Suprapubic skin (tissue), 3 donors: ENCODE measurements around the gene SSTR1.

Experiments
- EP300 ChIP-seq: sonication (generic); formaldehyde crosslinking; IDR thresholded peaks from one replicate; pipeline ENCODE4 v1.6.1; 2017; ENCODE audit warnings: antibody characterized with exemption
- TF ChIP-seq, protein P1 (sequence below), 2 donors: fragments of 200-600 bp in 1 of 2; fragments of 450-650 bp in 1 of 2; sonication (generic) in 1 of 2; IDR thresholded peaks; one replicate each; pipeline ENCODE4 v1.5.1; 2016 to 2019; ENCODE audit warnings: antibody characterized with exemption in 2 of 2, mild to moderate bottlenecking in 1 of 2, moderate library complexity in 1 of 2

DNA sequence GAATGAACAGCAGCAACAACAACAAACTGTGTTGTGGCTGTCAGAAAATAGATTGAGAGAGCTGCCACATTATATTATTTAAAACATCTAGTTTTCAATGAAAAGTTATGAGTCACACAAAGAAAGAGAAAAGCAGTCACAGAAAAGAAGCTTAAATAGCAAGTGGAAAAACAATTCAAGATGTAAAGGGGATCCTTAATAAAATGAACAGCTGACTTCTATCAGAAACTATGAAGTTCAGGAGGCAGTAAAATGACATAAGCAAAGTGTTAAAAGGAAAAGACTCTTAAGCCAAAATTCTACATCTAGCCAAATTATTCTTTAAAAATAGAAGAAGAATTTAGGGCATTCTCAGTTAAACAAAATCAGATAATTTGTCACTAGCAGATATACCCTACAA lies 42.6 kb downstream of the SSTR1 start:
- no peak for TF ChIP-seq EP300
- TF ChIP-seq, protein P1, sequence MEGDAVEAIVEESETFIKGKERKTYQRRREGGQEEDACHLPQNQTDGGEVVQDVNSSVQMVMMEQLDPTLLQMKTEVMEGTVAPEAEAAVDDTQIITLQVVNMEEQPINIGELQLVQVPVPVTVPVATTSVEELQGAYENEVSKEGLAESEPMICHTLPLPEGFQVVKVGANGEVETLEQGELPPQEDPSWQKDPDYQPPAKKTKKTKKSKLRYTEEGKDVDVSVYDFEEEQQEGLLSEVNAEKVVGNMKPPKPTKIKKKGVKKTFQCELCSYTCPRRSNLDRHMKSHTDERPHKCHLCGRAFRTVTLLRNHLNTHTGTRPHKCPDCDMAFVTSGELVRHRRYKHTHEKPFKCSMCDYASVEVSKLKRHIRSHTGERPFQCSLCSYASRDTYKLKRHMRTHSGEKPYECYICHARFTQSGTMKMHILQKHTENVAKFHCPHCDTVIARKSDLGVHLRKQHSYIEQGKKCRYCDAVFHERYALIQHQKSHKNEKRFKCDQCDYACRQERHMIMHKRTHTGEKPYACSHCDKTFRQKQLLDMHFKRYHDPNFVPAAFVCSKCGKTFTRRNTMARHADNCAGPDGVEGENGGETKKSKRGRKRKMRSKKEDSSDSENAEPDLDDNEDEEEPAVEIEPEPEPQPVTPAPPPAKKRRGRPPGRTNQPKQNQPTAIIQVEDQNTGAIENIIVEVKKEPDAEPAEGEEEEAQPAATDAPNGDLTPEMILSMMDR (IDR thresholded peaks at IDR 0.05) = no peak
